GM04503 (cell line): Measurements from ENCODE around the gene OTOGL.
"Not testable (repeated sequence)": the region's sequence is repeated elsewhere in the genome, so short reads cannot be mapped to it uniquely, and the experiment has no call there.

Experiments used
- DNase-seq: peaks from one replicate; pipeline ENCODE4 v3.0.0-alpha.2; 2012; ENCODE audit warnings: low read depth

Gene OTOGL

GRCh38 chr12:80282226-80282625 is 182.9 kb downstream of the OTOGL start:
- DNase-seq, result no peak

- DNase-seq, result no peak
Observed at GRCh38 chr12:80282761-80283160, 183.4 kb downstream of the OTOGL start.

- no peak for DNase-seq
Observed at GRCh38 chr12:80291108-80291754, 191.9 kb downstream of the OTOGL start.

GRCh38 chr12:80293347-80293746 is 194.0 kb downstream of the OTOGL start:
- no peak for DNase-seq

- DNase-seq, result no peak
Observed at GRCh38 chr12:80293759-80294158, 194.4 kb downstream of the OTOGL start.

GRCh38 chr12:80299219-80299618 is 199.9 kb downstream of the OTOGL start:
- DNase-seq, result no peak

- no peak for DNase-seq
Observed at GRCh38 chr12:80299976-80300375, 200.6 kb downstream of the OTOGL start.

GRCh38 chr12:80307436-80307835 is 208.1 kb downstream of the OTOGL start:
- DNase-seq, result not testable (repeated sequence)

- DNase-seq, result no peak
Observed at GRCh38 chr12:80313209-80313608, 213.9 kb downstream of the OTOGL start.

GRCh38 chr12:80314741-80315140 is 215.4 kb downstream of the OTOGL start:
- no peak for DNase-seq

GRCh38 chr12:80316222-80316621 is 216.9 kb downstream of the OTOGL start:
- DNase-seq, result no peak

GRCh38 chr12:80317307-80317706 is 218.0 kb downstream of the OTOGL start:
- DNase-seq, result no peak

GRCh38 chr12:80317899-80318298 is 218.6 kb downstream of the OTOGL start:
- DNase-seq, result no peak

- no peak for DNase-seq
Observed at GRCh38 chr12:80320121-80320678, 220.9 kb downstream of the OTOGL start.

- DNase-seq, result peak; percentile 30
Observed at GRCh38 chr12:80321653-80322052, 222.3 kb downstream of the OTOGL start.

GRCh38 chr12:80325167-80325959 is 226.0 kb downstream of the OTOGL start:
- DNase-seq, result no peak

GRCh38 chr12:80332827-80333226 is 233.5 kb downstream of the OTOGL start:
- no peak for DNase-seq

- no peak for DNase-seq
Observed at GRCh38 chr12:80352474-80352873, 253.1 kb downstream of the OTOGL start.

GRCh38 chr12:80353254-80353653 is 253.9 kb downstream of the OTOGL start:
- DNase-seq, result peak; percentile 31

GRCh38 chr12:80356097-80356496 is 256.8 kb downstream of the OTOGL start:
- DNase-seq, result no peak

GRCh38 chr12:80359703-80360102 is 260.4 kb downstream of the OTOGL start:
- no peak for DNase-seq

GRCh38 chr12:80364056-80364455 is 264.7 kb downstream of the OTOGL start:
- DNase-seq, result no peak

- no peak for DNase-seq
Observed at GRCh38 chr12:80373666-80374065, 274.3 kb downstream of the OTOGL start.
